ENCODE results near the gene CELA2A. TPM values are rescaled to one million over a fixed set of nuclear protein-coding genes. Genes with fewer than 3 reads are reported as not detected.
"Not testable (repeated sequence)": the region's sequence is repeated elsewhere in the genome, so short reads cannot be mapped to it uniquely, and the experiment has no call there.

Gene CELA2A
- total and polyA plus RNA-seq, 9 of the 15 experiments (the other 6 are each of a cell fraction or from before 2014, with no cell fraction given), result 0.62 TPM; not detected in 8

- intact Hi-C loops (cut with micrococcal nuclease) (no loop called here), in situ Hi-C loops (cut with MboI) (no loop called here)
- Histone ChIP-seq H3K4me1 (replicated peaks in 1 of 2; ENCODE audit: control insufficient read depth in 2 of 2, insufficient read depth in 2 of 2, low read length in 2 of 2) (peaks cover 0 to 4% of the 10 kb centered on the region in 2 experiments; a peak in 1 of 5 replicates), H3K36me3 (ENCODE audit: control insufficient read depth, insufficient read depth, low read length) (peaks cover 26% of the 10 kb centered on the region), H3K4me3 (no peak overlapping the region), H3K9me3 (replicated peaks; ENCODE audit: control insufficient read depth, insufficient read depth, low read depth, low read length) (no peaks in the 10 kb centered on the region), H3K27ac (ENCODE audit: extremely low read depth, low read depth, low read length) (no peak overlapping the region), H3K9ac (ENCODE audit: insufficient read depth in 1 of 2, low read depth in 2 of 2, low read length in 2 of 2) (peak overlapping the region in 1 of 2 experiments; percentile 23; a peak in 1 of 4 replicates), H3K27me3 (ENCODE audit: control insufficient read depth in 2 of 2, insufficient read depth in 2 of 2, low read length in 2 of 2) (no peaks in the 10 kb centered on the region), H3K4me2 (ENCODE audit: insufficient read depth, low read length) (no peak overlapping the region), H4K20me1 (replicated peaks; ENCODE audit: control insufficient read depth, insufficient read depth, low read length) (no peaks in the 10 kb centered on the region), H2AFZ (ENCODE audit: low read depth, low read length) (no peak overlapping the region), H3K9me1 (ENCODE audit: control insufficient read depth, insufficient read depth, low read length) (no peaks in the 10 kb centered on the region), H3K79me2 (ENCODE audit: control insufficient read depth, insufficient read depth, low read length) (no peaks in the 10 kb centered on the region)
- TF ChIP-seq ZNF79 (CRISPR knock-in tag; IDR thresholded peaks at IDR 0.05; ENCODE audit: low read depth) (no peak), ZNF785 (CRISPR knock-in tag; IDR thresholded peaks at IDR 0.05) (no peak)
- DNase-seq (ENCODE audit: extremely low read depth in 1 of 4, low spot score in 3 of 4) (no peak), FAIRE-seq (no peak), ATAC-seq (no peak)
- no TSS peak for BruUV-seq (replicated peaks)
- POLR2A ChIA-PET, result interaction anchor here (1.3 kb wide), 1 partner anchor 11 kb away, joined by 4 read pairs; no protein-coding TSS in a partner anchor
- 44% methylated on average over 11 of the region's 13 CpGs for WGBS (ENCODE audit: insufficient coverage, low coverage, missing lambda C conversion rate)
- CTCF ChIA-PET (ENCODE audit: low intra/inter-chr PET ratio), result no interaction called here
Measured at GRCh38 chr1:15489052-15489736, 32.7 kb downstream of the CELA2A start.

- H3K4me3 ChIP-seq; H3K4me1 ChIP-seq (replicated peaks in 1 of 2; ENCODE audit: control insufficient read depth in 2 of 2, insufficient read depth in 2 of 2, low read length in 2 of 2); CTCF ChIA-PET (ENCODE audit: low intra/inter-chr PET ratio); H2AFZ ChIP-seq (ENCODE audit: low read depth, low read length); BruUV-seq (replicated peaks); in situ Hi-C loops (cut with MboI); H3K79me2 ChIP-seq (ENCODE audit: control insufficient read depth, insufficient read depth, low read length); H3K9ac ChIP-seq (ENCODE audit: insufficient read depth in 1 of 2, low read depth in 2 of 2, low read length in 2 of 2); H3K4me2 ChIP-seq (ENCODE audit: insufficient read depth, low read length); H3K27me3 ChIP-seq (ENCODE audit: control insufficient read depth in 2 of 2, insufficient read depth in 2 of 2, low read length in 2 of 2); H3K9me3 ChIP-seq (replicated peaks; ENCODE audit: control insufficient read depth, insufficient read depth, low read depth, low read length); POLR2A ChIA-PET; H4K20me1 ChIP-seq (replicated peaks; ENCODE audit: control insufficient read depth, insufficient read depth, low read length); H3K9me1 ChIP-seq (ENCODE audit: control insufficient read depth, insufficient read depth, low read length); H3K27ac ChIP-seq (ENCODE audit: extremely low read depth, low read depth, low read length); intact Hi-C loops (cut with micrococcal nuclease); DNase-seq (ENCODE audit: extremely low read depth in 1 of 4, low spot score in 3 of 4); ATAC-seq: not testable (repeated sequence)
- FAIRE-seq, result peak; percentile 51
- H3K36me3 ChIP-seq (ENCODE audit: control insufficient read depth, insufficient read depth, low read length), result peaks cover 33% of the 10 kb centered on the region
- WGBS (ENCODE audit: insufficient coverage, low coverage, missing lambda C conversion rate), result 89% methylated on average over 4 of the region's 4 CpGs
Measured at GRCh38 chr1:15491010-15491409, 34.5 kb downstream of the CELA2A start.

All from K562 (cell line).